ENCODE results near the gene MAN1C1.

DNA sequence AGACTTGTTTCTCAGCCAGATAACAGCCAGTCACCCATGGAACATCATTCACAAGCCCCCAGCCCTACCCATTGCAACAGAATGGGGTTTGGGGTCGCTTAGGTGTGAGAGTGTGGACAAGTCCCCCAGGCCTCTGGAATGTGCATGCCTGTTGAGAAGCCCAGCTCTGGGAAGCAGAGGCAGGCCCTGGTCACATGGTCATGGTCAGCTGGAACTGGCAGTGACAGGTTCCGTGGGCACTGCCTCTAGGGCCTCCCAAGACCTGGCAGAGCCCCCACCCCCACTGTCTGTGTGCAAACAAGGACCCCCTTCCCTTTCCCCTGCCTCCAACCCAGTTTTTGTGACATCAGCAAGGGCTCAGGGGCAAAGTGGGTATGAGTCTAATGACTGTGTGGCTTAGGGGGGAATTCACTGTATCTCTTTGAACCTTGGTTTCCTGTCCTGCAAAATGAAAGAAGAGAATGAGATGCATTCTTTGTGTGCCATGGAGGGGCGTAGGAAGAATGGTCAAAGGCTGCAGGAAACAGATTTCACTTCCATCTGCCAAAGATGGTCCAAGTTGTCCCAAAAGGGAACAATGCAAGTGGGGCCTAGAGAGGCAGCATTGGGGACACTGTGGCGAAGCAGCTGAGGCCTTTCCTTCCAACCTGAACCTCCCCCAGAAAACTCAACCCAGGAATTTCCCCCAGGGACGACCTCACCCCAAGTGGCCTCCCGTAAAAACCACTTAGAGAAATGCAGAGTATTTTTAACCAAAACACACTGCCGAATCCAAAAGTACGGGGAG is 148.7 kb downstream of the MAN1C1 start:
- TF ChIP-seq EZH2 (IDR thresholded peaks at IDR 0.05; ENCODE audit: borderline replicate concordance, low read length) = no peak
- TF ChIP-seq, protein P1, sequence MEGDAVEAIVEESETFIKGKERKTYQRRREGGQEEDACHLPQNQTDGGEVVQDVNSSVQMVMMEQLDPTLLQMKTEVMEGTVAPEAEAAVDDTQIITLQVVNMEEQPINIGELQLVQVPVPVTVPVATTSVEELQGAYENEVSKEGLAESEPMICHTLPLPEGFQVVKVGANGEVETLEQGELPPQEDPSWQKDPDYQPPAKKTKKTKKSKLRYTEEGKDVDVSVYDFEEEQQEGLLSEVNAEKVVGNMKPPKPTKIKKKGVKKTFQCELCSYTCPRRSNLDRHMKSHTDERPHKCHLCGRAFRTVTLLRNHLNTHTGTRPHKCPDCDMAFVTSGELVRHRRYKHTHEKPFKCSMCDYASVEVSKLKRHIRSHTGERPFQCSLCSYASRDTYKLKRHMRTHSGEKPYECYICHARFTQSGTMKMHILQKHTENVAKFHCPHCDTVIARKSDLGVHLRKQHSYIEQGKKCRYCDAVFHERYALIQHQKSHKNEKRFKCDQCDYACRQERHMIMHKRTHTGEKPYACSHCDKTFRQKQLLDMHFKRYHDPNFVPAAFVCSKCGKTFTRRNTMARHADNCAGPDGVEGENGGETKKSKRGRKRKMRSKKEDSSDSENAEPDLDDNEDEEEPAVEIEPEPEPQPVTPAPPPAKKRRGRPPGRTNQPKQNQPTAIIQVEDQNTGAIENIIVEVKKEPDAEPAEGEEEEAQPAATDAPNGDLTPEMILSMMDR (conservative IDR thresholded peaks at IDR 0.05 in 1 of 2, IDR thresholded peaks at IDR 0.05 in 1 of 2; ENCODE audit: extremely low read depth in 1 of 2, insufficient read depth in 1 of 2, low read depth in 1 of 2, low read length in 2 of 2) = no peak
